HG03060 (cell line): Measurements from ENCODE around the gene ARHGEF7.

Experiments
- ATAC-seq: cut with Tn5 transposase; IDR thresholded peaks from one replicate; pipeline ENCODE4 v1.9.1; 2021; ENCODE audit warnings: low read depth, moderate number of reproducible peaks; ENCODE audit not compliant: unreplicated experiment

The ARHGEF7 gene

DNA sequence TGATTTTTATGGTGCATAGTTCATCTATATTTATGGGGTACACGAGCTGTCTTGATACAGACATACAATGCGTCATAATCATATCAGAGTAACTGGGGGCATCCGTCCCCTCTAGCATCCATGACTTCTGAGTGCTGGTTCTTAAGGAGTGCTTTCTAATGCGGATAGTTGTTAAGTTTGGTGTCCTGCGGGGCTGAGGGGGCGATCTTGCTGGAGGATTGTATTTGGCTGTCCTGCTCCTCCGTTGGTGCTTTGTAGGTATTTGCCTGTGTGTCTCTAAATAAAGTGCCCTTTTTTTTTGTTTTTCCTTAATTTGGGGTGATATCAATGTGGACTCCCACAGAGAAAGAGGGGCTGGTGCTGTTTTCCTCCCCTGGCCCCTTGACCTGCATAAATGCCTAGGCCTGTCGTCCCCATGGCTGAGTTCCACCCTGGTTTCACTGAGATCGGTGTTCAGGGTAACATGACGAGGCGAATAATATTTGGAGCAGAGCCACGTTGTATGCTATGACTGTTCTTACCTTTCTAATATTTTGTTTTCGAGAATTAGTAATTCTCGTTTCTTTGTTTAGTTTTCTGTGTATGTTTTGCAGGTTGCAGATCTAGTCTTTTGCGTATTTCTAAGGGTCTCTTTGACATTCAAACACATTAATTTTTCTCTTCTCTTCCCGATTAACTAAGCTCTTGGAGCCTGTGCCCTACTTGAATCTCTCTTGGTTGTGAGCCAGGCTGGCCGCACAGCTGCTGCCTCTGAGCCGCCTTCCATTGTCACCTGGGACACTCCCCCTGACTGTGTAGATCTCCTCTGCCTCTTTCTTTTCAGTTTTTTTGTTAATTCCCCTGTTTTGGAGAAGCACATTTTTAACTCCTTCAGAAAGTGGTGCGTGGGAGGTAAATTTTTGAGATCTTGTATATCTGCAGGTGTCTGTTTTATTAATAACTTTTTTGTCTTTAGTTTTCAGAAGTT lies 100.3 kb downstream of the ARHGEF7 start:
- ATAC-seq, result no peak

- ATAC-seq, result no peak
Measured at GRCh38 chr13:111216166-111216960, 101.3 kb downstream of the ARHGEF7 start.

DNA sequence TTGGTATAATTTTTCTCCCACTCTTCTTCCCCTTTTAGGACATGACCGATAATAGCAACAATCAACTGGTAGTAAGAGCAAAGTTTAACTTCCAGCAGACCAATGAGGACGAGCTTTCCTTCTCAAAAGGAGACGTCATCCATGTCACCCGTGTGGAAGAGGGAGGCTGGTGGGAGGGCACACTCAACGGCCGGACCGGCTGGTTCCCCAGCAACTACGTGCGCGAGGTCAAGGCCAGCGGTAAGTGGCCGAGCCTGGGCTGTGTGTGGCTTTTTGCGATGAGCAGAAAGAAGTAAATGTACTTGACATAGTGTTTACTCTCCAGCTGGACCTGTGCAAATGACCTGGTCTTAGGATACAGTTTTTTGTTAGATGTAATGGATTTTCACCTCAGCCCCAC lies 102.5 kb downstream of the ARHGEF7 start:
- no peak for ATAC-seq

GRCh38 chr13:111219280-111219679 lies 104.2 kb downstream of the ARHGEF7 start:
- ATAC-seq, result no peak

- ATAC-seq, result no peak
Measured at GRCh38 chr13:111219950-111220349, 104.8 kb downstream of the ARHGEF7 start.

DNA sequence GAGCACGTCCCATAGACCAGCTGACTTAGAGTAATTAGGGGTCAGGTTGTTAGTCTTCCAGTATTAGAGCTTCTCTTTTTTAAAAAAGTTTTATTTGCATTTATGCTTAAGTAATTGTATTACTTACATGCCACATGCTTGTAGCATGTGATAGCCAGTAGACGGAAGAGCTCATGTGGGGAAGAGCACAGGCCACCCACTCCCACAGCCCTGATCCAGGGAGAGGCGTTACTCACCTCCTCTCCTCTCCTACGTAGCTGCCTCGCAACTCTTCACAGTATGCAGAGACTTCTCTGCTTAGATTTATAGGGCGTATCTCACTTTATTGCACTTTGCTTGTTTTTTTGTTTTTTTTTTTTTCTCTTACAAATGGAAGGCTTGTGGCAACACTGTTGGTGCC lies 110.1 kb downstream of the ARHGEF7 start:
- ATAC-seq, result no peak

GRCh38 chr13:111225810-111226546 lies 110.9 kb downstream of the ARHGEF7 start:
- ATAC-seq, result no peak

DNA sequence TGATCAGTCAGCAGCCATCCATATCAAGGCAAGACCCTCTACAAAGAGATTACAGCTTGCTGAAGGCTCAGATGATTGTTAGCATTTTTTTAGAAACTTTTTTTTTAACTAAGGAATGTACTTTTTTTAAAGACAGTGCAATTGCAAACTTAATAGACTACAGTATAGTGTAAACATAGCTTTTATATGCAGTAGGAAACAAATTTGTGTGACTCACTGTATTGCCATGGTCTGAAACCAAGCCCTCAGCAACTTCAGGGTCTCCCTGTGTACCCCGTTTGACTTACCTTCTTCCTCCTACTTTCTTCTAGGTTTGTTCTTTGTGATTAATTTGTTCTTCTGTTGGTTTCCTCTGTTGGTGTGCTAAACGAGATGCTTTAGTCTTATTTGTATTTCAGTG lies 112.3 kb downstream of the ARHGEF7 start:
- no peak for ATAC-seq

DNA sequence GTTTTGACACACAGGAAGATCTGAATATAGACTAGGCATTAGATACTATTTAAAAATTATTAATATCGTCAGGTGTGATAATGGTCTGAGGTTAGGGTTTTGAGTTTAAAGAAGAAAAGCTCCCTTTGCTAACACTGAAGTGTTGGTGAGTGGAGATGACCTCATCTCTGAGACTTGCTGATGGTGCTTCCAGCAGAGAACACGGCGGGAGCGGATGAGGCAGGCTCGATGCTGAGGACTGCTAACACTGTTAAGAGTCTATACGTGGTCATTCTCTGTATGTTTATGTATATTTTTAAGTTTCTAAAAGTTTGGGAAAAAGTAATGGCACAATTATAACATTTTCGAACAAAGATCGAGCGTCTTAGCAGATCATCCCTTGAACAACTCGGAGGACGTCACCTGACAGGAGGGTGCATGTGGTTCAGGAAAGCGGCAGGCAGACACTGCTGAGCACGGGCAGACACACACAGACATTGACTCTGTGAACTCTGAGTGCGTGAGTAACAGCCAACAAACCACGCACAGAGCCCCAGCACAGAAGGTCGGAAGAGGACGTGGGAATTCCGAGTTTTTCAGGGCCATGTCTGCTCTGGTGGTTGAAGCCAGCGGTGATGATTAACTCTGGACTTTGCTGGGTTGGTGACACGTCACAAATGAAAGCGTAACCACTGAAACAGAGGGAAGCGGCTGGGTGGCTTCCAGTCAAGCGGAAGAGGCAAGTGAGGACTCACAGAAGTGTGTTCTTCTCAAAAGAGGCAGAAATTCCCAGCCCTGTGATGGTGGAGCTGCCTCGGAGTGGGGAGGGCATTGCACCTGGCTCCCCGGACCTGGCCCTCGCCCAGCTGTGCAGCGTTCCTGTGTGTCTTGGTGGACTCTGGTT lies 113.4 kb downstream of the ARHGEF7 start:
- ATAC-seq, result no peak

DNA sequence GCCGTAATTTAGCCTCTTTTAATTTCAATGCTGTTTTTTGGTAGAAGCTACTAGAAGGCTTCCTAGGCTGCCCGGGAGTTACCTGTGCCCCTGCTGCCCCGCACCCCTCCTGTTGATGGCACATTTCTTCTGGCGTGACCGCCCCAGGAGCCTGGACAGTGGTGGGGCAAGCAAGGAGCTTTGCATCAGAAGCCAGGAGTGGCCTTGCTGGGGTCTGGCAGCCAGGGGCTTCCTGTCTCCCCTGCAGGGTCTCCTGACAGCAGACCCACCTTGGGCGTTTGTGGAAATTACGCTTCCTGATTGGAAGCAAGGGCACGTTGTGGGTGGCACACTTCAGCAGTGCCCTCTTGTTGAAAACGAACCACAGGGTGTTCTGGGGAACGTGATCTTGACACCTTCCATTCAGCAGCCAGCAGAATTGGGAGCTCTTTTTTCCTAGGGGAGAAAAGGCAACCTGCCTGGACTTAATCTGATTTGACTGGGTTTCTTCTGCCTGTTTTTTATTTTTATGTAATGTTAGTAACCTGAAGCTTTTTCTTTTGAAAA lies 115.3 kb downstream of the ARHGEF7 start:
- ATAC-seq, result no peak

GRCh38 chr13:111232191-111232590 lies 117.1 kb downstream of the ARHGEF7 start:
- no peak for ATAC-seq

DNA sequence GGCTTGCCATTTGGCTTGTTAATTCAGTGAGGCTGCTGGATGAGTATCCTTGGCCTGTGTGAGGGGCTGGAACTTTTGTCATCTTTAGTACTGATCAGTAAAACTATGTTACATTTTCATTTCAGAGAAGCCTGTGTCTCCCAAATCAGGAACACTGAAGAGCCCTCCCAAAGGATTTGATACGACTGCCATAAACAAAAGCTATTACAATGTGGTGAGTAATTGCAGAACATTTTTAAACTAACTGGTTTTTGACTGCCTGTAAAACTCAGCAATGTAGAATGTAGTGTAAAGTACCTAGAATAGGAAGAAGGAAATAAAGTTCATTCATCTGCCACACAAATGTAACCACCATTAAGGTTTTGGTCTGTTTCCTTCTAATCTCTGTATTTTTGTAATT lies 118.0 kb downstream of the ARHGEF7 start:
- no peak for ATAC-seq

DNA sequence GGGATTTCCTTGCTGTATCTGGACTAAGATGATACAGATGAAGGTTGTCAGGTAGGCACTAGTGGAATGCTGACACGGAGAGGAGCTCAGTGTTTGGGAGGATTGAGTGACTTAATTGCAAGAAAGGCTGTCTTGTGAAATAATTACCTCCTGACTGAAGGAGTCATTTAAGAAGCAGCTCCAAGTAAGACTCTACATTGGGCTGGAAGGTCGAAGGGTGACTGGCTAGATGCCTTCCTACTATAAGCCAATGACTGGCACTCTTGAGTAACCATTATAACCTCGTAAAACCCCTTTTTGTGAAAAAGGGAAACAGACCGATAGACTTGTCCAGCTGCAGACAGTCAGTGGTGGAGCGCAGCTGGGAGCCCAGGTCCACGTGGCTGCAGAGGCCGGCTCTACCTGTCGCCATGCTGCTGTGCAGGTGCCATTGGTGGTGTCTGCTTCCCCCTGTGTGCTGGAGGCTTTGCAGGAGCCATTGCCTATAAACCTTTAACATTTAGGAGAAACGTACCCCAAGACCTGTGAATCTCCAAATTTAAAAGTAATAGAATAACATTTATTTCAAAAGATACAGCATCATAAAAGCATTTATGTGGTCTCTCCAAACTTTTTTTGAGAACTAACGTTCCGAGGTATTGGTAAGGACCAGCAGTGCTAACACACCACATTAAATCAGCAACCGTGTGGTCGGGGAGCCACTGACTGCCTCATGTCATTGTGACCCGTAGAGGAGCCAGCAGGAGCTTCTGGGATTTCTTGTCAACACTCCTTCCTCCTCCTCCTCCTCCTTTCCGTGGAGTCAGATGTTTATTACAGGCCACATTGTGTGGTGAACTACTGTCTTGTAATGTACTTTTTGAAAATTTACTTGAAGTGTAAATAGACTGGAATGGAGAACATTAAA lies 124.9 kb downstream of the ARHGEF7 start:
- no peak for ATAC-seq

DNA sequence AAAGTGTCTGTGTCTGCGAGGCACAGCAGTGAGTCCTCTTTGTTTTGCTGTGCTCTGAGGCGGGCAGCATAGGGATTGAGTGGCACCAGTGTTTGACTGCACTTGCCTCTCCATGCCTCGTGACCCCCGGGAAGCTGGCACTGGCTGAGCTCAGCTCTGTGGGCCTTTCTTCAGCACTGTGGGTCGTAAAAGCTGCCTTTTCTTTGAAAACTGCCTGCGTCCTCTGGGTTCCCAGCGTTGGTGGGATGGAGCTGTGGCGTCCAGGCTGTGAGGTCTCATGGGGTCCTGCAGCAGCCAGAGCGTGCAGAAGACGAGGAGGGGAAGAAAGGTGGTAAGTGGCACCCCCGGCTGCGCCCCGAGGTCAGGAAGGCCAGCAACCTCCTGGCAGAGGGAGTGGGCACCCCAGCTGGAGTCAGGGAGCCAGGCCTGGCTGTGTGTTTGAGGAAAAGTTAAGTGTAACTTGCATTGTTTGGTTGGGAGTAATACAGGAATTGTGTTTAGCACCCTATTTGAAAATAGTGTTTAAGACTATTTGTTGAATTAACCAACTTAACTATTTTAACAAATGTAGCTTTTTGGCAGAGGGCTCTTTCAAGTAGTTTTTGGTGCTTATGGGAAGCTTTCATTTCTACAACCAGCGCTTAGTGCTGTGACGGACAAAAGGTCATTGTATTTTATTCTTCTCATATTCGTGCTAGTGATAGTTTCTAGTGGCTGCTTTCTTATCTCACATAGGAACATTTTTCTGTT lies 126.1 kb downstream of the ARHGEF7 start:
- no peak for ATAC-seq

DNA sequence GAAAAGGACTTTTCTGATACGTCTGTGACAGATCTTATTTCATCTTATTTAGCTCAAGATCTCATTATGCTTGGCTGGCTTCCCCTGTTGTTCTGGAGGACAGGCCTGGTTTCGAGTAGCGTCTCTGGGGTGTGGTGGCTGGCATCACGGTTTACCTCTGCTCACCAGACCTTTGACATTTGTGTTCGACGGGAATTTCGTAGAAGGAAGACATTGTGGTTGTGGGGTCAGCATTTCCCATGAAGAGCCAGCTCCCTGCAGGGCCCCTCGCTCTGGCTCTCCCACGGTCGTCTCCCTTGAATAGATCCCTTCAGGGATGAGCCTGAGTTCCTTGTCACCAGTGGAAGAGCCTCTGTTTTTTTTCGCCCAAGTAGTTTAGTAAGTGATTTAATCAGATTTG lies 126.8 kb downstream of the ARHGEF7 start:
- ATAC-seq, result no peak

GRCh38 chr13:111242585-111242984 lies 127.5 kb downstream of the ARHGEF7 start:
- ATAC-seq, result no peak

DNA sequence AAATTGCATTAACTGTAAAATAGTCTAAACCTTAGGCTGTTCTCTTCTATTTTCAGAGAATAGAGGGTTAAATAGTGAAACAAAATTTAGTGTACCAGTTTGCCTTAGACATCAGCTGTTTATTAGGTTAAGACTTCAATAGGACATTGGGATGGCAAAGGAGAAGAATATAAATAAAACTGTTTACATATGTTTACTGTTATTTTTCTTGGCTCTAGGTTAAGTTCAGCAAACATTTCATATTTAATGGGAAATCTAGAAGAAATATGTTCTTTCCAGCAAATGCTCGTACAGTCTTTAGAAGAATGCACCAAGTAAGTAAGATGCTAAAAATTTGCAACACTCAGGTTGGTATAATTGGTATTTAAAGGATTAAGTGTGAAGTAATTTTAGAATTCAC lies 128.9 kb downstream of the ARHGEF7 start:
- ATAC-seq, result no peak
